Adrenal gland (tissue), 5 donors: ENCODE measurements around the gene MYZAP.

Source experiments
- POLR2A ChIP-seq, 2 donors: fragments of 450-650 bp; IDR thresholded peaks; one replicate each; pipeline ENCODE4 v1.6.1; 2017; ENCODE audit warnings: antibody characterized with exemption in 2 of 2, mild to moderate bottlenecking in 2 of 2, moderate library complexity in 1 of 2
- TF ChIP-seq, protein P1 (sequence below), 6 experiments: fragments of 450-650 bp in 4 of 6; fragments of 200-600 bp in 2 of 6; sonication (generic) in 1 of 6; IDR thresholded peaks; 1 replicate in 5 of 6; 2 replicates in 1 of 6; pipeline versions ENCODE4 v1.5.1 to v1.8.0; 2016 to 2021; ENCODE audit warnings: antibody characterized with exemption in 6 of 6, mild to moderate bottlenecking in 2 of 6, moderate library complexity in 1 of 6
- donor health status: DM: no; HTN: no; CAD: no.

DNA sequence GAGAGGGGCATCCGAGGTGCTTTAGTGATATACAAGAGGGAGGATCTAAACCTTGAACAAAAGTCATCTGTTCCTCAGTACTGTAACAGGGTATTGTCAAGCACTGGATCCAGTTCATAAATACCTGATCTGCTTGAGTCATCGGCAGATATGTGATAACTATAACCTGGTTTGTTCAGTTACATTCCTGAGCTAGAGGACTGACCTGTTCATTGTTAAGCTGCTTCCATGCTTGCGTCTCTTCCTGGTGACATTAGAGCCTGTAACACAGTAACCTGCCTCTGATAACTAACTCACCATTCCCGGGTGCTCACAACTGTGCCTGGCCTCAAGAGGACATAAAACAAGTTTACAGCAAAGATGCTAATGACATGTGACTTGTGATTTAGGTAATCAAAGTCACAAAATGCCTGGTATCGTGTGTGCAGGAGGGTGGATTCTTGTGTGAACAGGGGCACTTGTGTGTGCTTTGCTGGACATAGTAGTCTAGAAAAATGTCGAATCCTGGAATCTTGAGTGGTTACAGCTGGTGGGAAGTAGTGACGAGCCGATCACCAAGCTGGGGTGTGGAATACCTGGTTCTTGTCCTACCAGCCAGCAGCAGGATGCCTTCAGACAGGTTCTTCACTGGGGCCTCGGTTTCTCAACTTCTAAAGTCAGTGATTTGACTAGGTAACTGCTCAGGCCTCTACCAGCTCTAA lies 83.9 kb downstream of the MYZAP start:
- TF ChIP-seq POLR2A (IDR thresholded peaks at IDR 0.05) = no peak
- TF ChIP-seq, protein P1, sequence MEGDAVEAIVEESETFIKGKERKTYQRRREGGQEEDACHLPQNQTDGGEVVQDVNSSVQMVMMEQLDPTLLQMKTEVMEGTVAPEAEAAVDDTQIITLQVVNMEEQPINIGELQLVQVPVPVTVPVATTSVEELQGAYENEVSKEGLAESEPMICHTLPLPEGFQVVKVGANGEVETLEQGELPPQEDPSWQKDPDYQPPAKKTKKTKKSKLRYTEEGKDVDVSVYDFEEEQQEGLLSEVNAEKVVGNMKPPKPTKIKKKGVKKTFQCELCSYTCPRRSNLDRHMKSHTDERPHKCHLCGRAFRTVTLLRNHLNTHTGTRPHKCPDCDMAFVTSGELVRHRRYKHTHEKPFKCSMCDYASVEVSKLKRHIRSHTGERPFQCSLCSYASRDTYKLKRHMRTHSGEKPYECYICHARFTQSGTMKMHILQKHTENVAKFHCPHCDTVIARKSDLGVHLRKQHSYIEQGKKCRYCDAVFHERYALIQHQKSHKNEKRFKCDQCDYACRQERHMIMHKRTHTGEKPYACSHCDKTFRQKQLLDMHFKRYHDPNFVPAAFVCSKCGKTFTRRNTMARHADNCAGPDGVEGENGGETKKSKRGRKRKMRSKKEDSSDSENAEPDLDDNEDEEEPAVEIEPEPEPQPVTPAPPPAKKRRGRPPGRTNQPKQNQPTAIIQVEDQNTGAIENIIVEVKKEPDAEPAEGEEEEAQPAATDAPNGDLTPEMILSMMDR (IDR thresholded peaks at IDR 0.05) = no peak
